PFSK-1 (cell line): ENCODE measurements around the gene SIAE.

Experiments
- POLR2AphosphoS5 ChIP-seq: IDR thresholded peaks from 2 replicates; pipeline ENCODE4 v1.6.1; 2012; ENCODE audit warnings: low read depth, mild to moderate bottlenecking, control low read depth, low read length, moderate library complexity
- TAF1 ChIP-seq: IDR thresholded peaks from 2 replicates; pipeline ENCODE4 v1.6.1; 2012; ENCODE audit warnings: low read length, control low read depth, borderline replicate concordance; ENCODE audit not compliant: insufficient read depth
- TF ChIP-seq, protein P1 (sequence below), 2 experiments: IDR thresholded peaks; 2 replicates each; pipeline versions ENCODE4 v1.6.1 to v1.8.0; 2011 to 2012; ENCODE audit warnings: low read depth in 2 of 2, low read length in 2 of 2, control low read depth in 1 of 2, inconsistent platforms in 1 of 2, mild to moderate bottlenecking in 1 of 2, moderate library complexity in 1 of 2; ENCODE audit not compliant: insufficient read depth in 1 of 2

DNA sequence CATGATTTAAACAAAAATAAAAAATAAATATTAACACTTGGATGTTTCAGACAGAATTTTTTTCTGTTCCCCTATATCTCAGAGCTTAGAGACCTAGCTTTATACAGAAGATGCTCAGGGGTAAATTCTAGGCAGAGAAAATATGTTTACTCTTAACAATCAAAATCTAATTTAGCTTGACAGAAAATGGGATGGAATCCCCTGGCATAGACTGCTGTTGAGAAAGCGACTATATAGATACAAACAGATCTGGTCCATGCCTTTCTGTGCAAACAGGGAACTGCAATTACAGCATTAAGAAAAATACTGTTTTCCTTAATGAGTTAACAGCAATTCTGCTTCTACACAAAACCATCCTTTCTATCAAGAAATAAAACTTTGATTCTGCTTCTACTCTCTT is 14.6 kb downstream of the SIAE start:
- no peak for TF ChIP-seq TAF1
- TF ChIP-seq POLR2AphosphoS5 = no peak
- TF ChIP-seq, protein P1, sequence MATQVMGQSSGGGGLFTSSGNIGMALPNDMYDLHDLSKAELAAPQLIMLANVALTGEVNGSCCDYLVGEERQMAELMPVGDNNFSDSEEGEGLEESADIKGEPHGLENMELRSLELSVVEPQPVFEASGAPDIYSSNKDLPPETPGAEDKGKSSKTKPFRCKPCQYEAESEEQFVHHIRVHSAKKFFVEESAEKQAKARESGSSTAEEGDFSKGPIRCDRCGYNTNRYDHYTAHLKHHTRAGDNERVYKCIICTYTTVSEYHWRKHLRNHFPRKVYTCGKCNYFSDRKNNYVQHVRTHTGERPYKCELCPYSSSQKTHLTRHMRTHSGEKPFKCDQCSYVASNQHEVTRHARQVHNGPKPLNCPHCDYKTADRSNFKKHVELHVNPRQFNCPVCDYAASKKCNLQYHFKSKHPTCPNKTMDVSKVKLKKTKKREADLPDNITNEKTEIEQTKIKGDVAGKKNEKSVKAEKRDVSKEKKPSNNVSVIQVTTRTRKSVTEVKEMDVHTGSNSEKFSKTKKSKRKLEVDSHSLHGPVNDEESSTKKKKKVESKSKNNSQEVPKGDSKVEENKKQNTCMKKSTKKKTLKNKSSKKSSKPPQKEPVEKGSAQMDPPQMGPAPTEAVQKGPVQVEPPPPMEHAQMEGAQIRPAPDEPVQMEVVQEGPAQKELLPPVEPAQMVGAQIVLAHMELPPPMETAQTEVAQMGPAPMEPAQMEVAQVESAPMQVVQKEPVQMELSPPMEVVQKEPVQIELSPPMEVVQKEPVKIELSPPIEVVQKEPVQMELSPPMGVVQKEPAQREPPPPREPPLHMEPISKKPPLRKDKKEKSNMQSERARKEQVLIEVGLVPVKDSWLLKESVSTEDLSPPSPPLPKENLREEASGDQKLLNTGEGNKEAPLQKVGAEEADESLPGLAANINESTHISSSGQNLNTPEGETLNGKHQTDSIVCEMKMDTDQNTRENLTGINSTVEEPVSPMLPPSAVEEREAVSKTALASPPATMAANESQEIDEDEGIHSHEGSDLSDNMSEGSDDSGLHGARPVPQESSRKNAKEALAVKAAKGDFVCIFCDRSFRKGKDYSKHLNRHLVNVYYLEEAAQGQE (IDR thresholded peaks at IDR 0.05; ENCODE audit: insufficient read depth in 1 of 2, low read depth in 2 of 2, low read length in 2 of 2) = no peak
